GM06990 (cell line): Measurements from ENCODE around the gene DBH.

Experiments
- DNase-seq: peaks from one replicate; pipeline ENCODE4 v3.0.0-alpha.2; 2011; ENCODE audit not compliant: insufficient read length; ENCODE audit errors: extremely low read depth
- H3K27me3 ChIP-seq: replicated peaks from 2 replicates; pipeline ENCODE4 v1.6.0; 2011; ENCODE audit warnings: low read length; ENCODE audit not compliant: control insufficient read depth, insufficient read depth
- H3K36me3 ChIP-seq: 2 replicates; pipeline ENCODE4 v1.5.1; 2011; ENCODE audit warnings: low read length; ENCODE audit not compliant: control insufficient read depth, insufficient read depth
- H3K4me3 ChIP-seq: replicated peaks from 2 replicates; pipeline ENCODE4 v1.5.1; 2011; ENCODE audit warnings: low read depth, mild to moderate bottlenecking, control low read depth, low read length
- CTCF ChIP-seq: IDR thresholded peaks from 2 replicates; pipeline ENCODE4 v1.5.1; 2011; ENCODE audit warnings: low read length, control low read depth, mild to moderate bottlenecking, inconsistent platforms; ENCODE audit not compliant: insufficient read depth, poor library complexity, severe bottlenecking

Gene DBH

GRCh38 chr9:133641861-133642595, 5.9 kb downstream of the DBH start:
- TF ChIP-seq CTCF, result no peak
- Histone ChIP-seq H3K27me3 (peaks cover 3% of the 10 kb centered on the region), H3K4me3 (no peak overlapping the region), H3K36me3 (no peaks in the 10 kb centered on the region)
- no peak for DNase-seq

DNA sequence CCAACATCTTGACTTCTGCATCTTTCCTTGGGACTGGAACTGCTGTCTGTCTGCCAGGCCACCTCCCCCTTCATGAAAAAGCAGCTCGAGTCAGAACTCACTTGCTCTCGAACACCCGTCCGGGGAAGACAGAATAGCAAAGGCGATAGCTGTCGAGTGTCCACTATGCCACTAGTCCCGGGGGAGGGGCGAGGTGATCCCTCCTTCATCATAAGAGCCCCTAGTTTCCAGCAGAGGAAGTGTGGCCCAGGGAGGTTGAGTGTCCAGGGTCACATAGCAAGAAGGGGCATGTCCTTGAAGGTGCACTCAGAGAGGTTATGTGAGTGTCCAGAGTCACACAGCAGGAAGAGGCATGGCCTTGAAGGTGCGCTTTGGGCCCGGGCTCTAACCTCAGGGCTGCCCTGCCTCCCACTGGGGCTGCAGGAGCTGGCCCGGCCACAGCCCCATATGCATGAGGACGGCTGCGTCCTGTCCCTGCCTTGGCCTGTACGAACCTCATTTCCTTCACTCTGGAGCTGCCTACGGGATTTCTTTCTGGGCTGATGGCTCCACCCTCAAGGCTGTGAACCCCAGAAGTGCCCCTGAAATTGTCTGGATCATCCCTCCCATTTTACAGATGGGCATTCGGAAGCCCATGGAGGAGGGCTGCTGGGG, 6.7 kb downstream of the DBH start:
- Histone ChIP-seq H3K27me3 (peaks cover 3% of the 10 kb centered on the region), H3K36me3 (no peaks in the 10 kb centered on the region), H3K4me3 (no peak overlapping the region)
- no peak for TF ChIP-seq CTCF
- DNase-seq, result no peak

DNA sequence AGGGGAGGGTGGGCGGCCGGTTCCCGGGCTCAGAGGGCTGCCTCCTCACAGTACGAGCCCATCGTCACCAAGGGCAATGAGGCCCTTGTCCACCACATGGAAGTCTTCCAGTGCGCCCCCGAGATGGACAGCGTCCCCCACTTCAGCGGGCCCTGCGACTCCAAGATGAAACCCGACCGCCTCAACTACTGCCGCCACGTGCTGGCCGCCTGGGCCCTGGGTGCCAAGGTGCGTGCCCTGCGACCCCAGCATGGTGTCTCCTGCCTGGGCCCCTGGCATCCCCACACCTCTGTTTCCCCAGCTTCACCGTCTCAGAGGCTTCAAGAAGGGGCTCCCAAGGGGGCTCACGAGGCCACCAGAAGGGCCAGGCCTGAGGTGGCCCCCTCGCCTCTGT, 7.2 kb downstream of the DBH start:
- Histone ChIP-seq H3K27me3 (peaks cover 3% of the 10 kb centered on the region), H3K4me3 (no peak overlapping the region), H3K36me3 (no peaks in the 10 kb centered on the region)
- no peak for DNase-seq
- TF ChIP-seq CTCF, result no peak

- no peak for TF ChIP-seq CTCF
- peaks cover 3% of the 10 kb centered on the region for H3K27me3 ChIP-seq
- no peak for DNase-seq
- H3K36me3 ChIP-seq, result no peaks in the 10 kb centered on the region
- no peak overlapping the region for H3K4me3 ChIP-seq
These were observed 8.0 kb downstream of the DBH start for GRCh38 chr9:133643978-133644760.

DNA sequence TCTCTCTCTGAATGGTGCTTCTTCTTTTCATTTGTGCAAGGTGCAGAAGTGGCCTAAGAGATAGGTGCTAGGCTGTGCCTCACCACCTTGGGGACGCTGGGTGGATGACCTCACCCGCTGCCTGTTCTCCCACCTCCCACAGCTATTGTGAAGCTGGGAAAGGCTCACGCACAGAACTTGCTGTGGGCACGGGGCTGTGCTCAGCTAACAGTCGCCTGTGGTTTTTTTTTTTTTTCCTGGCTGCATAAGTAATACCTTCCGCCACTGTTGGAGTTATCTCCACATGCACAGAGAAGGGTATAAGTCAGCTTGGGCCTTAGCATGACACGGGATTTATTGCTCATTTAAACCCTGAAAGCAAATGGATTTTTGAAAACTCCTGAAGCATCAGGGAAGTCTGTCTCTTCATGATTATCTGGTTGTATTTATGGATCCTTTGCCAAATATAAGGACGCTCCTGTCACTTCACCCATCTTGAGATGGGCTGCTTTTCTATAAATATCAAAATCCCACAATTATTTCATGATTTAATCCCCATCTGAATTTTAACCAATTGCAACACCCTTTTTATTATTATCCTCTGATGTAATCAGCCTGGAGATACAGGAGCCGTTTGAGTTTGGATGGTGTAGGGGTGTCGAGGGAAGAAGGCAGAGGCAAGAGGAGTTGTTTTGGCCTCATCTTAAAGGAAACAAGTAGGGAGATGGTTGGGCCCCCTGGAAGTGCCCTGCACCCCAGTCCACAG, 9.0 kb downstream of the DBH start:
- no peak for DNase-seq
- no peak for TF ChIP-seq CTCF
- peaks cover 3% of the 10 kb centered on the region for H3K27me3 ChIP-seq
- no peak overlapping the region for H3K4me3 ChIP-seq
- no peaks in the 10 kb centered on the region for H3K36me3 ChIP-seq
